NCI-H2196 treated with DMSO at 0.1 percent for 48 hours (cell line): ENCODE data around the gene MORN3.
"Not testable (repeated sequence)": the region's sequence is repeated elsewhere in the genome, so short reads cannot be mapped to it uniquely, and the experiment has no call there.

Experiments
- DNase-seq: peaks from one replicate; lab custom pipeline; 2025; ENCODE audit not compliant: unreplicated experiment; lab: John Stamatoyannopoulos, UW

The MORN3 gene, protein sequence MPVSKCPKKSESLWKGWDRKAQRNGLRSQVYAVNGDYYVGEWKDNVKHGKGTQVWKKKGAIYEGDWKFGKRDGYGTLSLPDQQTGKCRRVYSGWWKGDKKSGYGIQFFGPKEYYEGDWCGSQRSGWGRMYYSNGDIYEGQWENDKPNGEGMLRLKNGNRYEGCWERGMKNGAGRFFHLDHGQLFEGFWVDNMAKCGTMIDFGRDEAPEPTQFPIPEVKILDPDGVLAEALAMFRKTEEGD

DNA sequence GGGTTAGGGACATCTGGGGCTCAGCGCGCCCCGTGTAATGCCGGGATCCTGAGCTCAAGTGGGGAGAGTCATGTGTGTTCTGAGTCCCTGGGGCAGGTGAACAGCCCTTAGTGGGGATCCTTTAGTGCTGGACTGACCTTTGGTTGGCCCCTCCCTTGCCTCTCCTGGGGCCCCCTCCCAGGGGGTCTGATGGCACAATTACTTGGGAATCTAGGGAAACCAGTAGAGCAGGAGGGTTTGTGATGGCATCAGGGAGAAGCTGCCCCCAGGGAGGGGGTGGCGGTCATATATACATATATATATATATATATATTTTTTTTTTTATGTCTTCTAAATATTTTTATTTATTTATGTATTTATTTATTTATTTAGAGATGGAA is at the start of gene MORN3:
MORN3 (minus strand) TSS at position 134 of the 380 bp plus-strand sequence. CDS start 171 bp downstream, outside the sequence.
- no peak for DNase-seq

DNA sequence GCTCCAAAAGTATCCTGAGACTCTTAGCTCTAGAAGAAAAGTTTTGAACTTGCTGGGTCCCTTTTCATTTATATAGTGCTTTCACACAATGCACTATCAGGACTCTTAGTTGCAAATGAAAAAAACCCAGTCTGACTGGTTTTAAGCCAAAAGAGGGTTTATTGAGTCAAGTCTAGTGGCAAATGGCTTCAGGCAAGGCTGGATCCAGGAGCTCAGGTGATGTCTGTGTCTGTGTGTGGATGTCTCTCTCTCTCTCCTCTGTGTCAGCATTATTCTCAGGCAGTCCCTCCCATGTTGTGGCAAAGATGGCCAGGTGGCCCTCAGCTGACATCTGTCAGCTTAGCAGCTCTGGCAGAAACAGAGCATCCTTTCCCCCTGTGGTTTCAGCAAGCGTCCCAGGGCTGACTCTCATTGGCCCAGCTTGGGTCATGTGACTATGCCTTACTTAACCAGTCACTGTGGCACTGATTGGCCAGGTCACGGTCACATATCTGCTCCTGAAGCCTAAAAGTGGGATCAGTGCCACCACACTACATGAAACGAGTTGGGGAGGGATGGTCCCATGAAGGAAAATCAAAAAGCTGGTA is 49.3 kb upstream of the MORN3 start:
- no peak for DNase-seq

DNA sequence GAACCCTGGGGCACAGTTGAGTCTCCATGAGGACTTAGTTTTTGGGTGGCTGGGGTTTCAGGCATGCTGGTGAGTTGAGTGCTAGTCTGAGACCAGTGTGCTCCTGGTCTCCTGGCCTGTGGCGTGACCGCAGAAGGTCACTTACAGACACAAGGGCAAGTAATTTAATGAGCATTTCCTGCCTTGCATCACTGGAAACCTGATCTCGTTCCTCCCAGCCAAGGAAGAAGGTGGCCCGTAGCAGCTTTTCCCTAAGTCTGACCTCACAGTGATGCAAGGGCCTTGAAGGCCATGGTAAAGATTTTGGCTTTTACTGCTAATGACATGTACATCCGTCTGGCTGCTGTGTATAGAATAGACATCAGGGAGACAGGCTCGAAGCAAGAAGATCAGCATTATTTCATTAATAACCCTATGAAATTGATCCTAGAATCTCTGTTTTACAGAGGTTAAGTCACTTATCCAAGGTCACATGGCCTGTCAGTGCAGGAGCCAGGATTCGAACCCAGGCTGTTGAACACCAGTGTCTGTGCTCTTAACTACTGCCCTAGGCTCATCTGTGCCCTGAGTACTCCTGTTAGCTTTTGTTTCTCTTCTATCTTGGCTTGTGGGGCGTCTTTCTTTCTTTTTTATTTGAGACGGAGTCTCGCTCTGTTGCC is 47.7 kb upstream of the MORN3 start:
- DNase-seq: peak; percentile 23

DNA sequence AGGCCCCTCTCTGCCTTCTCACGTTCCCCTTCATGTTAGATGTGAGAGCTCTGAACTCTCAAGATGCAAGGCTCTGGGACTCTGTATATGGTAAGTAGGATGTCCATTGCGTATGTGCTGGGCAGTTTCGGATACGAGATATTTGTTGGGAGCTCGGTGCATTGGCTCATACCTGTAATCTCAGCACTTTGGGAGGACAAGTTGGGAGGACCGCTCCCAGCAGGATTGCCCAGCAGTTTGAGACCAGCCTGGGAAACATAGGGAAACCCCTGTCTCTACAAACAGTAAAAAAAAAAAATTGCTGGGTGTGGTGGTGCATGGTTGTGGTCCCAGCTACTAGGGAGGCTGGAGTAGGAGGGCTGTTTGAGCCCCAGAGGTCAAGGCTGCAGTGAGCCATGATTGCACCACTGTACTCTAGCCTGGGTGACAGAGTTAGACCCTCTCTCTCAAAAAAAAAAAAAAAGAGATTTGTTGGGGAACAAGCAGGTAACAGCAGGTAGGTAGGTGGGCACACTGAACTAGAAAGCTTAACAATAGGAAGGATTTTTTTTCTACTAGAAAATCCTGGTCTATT is 46.5 kb upstream of the MORN3 start:
- no peak for DNase-seq

DNA sequence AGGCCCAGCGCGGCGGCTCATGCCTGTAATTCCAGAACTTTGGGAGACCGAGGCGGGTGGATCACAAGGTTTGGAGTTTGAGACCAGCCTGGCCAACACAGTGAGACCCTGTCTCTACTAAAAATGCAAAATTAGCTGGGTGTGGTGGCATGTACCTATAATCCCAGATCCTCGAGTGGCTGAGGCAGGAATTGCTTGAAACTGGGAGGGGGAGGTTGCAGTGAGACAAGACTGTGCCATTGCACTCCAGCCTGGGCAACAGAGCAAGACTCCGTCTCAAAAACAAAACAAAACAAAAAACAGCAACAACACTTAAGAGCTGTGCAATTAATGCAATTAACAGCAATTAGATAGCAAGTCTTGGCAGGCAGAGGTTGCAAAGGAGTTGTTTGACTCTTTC is 45.6 kb upstream of the MORN3 start:
- DNase-seq: not testable (repeated sequence)

DNA sequence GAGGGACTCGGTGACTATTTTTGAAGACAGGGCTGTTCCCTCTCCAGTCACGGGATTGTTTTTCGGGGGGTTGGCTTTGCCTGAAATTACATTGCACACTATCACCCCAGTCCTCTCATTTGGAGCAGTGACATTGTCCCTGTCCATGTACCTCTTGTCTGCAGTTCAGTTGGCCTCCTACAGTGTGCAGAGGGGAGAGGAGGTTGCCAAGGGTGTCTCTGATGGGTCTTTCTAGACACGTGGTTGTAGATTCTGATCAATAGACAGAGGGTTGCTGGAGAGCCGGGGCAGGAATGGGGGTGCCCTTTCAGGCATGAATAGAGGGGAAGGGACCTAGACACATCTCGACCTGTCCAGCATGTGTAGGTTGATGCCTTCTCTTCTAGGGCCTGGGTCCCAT is 44.3 kb upstream of the MORN3 start:
- no peak for DNase-seq

DNA sequence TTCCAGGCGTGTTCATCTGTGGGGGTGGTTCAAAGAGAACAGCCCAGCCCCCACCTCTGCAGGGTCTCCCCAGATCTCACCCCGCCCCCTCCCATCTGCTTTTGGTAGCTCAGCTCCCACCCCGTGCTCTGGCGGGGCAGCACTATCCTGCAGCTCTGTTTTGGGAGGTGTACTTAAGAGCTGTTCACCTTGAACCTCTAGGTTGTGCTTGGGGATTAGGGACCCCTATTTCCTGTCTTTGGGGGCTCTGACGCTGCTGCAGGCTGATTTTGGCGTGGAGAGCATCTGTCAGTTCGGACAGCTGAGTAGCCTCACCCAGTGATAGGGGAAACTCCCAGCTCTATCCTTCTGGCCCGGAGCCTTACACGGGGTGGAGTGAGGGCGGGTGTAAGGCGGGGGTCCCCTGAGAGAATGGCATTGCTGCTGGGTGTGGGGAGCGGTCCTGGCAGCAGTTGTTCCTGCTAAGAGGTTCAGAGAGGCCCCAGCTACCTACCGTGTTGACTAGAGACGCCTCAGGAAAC is 43.9 kb upstream of the MORN3 start:
- DNase-seq: no peak

DNA sequence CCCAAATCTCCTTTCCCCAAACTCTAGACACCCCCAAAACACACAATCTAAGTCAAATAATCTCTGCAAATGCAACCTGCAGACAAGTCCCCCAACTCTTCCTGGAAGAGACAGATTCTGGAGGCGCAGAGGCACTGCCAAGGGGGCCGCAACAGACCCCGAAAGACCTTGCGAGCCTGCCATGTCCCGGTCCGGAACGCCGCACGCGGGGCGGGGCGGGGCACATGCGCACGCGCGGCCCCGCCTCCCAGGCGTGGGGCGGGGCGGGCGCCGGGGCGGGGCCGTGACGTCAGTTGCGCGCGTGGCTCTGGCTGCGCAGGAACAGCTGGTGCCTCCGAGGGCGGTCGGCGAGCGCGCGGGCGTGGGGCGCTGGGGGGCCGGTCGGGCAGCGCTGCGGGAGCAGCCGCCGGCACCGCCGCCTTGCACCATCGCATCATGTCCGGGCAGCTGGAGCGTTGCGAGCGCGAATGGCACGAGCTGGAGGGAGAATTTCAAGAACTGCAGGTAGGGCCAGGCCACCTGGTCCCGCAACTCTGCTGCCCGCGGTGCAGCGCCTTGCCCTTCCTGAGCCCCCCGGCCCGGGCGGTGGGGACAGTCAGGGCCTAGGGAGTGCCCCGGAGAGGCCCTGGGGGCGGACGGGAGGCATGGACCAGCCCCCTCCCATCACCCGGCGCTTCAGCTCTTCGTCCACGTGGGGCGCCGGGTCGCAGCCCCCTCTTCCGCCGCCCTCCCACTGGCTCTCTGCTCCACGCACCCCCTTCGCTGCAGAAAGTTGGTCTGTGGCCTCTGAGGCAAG is 43.2 kb upstream of the MORN3 start, which contains the start of gene TMEM120B:
TMEM120B (plus strand) TSS at position 292 of the 796 bp plus-strand sequence; CDS start at position 436, 144 bp downstream.
- DNase-seq: no peak

DNA sequence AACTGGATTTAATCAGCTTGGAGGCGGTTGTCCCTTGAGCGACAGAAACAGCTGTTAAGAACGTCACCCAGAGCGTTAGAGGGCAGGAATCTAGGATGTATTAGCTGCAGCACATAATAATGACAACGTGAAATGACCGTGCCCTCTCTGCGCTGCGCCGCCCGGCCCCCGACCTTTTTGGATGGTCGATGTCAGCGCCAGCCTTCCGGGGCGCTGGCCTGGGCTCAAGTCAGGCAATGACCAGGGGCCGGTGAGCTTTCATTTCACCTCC is 42.7 kb upstream of the MORN3 start:
- DNase-seq: no peak

DNA sequence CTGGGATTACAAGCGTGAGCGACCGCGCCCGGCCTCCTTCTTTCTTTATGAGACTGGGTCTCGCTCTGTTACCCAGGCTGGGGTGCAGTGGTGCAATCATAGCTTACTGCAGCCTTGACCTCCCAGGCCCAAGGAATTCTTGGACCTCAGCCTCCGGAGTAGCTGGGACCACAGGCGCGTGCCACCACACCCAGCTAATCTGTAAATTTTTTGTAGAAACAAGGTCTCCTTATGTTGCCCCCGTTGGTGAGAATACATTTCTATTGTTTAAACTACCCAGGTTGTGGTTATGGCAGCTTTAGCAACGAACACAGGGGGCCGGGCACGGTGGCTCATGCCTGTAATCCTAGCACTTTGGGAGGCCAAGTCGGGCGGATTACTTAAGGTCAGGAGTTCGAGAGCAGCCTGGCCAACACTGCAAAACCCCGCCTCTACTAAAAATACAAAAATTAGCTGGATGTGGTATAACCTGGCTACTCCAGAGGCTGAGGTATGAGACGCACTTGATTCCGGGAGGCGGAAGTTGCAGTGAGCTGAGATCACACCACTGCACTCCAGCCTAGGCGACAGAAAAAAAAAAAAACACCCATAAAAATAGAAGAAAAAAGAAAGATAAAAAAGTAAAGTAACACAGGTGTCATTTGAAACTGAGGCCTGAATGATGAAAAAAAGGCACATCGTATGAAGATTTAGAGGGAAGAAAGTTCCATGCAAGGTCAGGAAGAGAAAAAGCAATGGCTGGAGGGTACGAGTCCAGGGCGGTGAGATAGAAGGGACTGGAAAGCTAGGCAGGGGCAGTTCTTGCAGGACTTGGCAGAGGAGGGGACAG is 42.1 kb upstream of the MORN3 start:
- no peak for DNase-seq

DNA sequence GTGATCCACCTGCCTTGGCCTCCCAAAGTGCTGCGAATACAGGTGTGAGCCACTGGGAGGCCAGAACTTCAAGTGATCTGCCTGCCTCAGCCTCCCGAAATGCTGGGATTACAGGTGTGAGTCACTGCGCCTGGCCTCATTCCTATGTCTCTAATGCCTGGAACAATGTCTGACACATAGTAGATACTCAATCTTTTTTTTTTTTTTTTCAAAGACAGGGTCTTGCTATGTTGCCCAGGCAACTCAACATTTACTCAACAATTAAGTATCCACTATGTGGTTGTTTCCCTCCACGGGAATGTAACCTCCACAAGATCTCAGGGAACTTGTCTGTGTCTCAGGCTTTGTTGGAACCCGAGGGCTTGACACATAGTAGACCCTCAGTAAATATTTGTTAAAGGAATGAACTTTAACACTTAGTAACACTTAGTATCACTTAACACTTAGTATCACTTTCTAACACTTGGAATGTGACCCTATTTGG is 40.1 kb upstream of the MORN3 start:
- DNase-seq: no peak

DNA sequence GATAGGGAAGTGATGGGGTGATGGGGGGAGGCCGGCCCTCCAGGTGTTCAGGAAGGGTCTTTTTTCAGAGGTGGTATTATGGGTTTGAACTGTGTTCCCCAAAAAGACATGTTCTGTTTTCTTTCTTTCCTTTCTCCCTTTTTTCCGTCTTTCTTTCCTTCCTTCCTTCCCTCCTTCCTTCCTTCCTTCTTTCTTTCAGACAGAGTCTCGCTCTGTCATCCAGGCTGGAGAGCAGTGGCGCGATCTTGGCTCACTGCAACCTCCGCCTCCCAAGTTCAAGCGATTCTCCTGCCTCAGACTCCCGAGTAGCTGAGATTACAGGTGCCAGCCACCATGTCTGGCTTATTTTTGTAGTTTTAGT is 39.6 kb upstream of the MORN3 start:
- DNase-seq: not testable (repeated sequence)

DNA sequence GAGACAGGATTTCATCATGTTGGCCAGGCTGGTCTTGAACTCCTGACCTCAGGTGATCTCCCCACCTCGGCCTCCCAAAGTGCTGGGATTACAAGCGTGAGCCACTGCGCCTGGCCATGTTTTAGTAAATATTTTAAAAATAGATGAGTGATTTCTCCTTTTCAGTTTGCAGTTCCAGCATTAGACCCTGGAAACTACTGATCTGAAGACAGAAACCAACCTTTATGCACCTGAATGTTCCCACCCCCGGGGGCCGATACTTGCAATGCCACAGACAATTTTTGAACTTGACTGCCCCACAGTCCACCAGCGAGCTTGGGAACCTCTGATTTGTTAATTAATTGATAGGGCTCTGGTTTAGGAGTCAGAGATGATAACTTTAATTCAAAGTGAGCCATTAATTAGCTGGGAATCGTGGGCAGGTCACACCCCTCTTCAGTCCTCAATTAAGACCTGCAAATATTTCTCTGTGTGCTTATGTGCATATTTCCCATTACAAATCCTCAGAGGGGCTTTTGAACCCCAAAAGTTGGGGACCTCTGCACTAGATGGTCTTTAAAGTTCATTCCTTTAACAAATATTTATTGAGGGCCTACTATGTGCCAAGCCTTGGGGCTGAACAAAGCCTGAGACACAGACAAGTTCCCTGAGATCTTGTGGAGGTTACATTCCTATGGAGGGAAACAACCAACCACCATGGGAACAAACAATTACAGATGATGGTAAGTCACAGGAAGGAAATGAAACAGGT is 39.0 kb upstream of the MORN3 start:
- DNase-seq: no peak

DNA sequence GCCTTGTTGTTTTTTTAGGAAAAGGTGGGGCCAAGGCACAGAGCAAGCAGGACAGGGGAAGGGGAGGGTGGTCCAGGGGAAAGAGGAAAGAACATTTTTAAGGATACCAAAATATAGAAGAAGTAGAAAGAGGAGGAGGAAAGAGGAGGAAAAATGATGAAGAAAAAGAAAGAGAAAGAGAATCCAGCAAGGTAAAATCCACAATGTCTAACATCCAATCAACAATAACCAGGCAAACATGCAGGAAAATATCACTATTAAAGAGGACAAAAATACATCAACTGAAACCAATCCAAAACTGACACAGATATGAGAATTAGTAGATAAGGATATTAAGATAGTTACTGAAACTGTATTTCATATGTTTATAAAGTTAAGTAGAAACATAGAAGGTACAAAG is 36.1 kb upstream of the MORN3 start:
- no peak for DNase-seq

DNA sequence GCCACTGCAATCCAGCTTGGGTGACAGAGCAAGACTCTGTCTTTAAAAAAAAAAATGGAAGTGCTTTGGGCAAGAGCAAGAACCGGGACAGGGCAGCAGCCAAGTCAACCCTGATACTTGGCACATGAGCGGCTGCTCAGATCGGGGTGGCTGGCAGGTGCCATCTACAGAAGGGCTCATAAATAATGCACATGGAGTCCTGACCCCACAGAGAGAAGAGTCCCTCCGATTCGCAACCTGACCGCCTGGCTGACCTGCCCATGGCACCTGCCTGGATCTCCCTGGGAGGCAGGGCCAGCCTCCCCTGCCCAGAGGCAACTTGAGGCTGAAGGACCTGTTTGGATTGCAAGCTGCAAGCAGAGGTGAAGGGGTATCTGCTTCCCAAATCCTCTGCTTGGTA is 33.5 kb upstream of the MORN3 start:
- no peak for DNase-seq

DNA sequence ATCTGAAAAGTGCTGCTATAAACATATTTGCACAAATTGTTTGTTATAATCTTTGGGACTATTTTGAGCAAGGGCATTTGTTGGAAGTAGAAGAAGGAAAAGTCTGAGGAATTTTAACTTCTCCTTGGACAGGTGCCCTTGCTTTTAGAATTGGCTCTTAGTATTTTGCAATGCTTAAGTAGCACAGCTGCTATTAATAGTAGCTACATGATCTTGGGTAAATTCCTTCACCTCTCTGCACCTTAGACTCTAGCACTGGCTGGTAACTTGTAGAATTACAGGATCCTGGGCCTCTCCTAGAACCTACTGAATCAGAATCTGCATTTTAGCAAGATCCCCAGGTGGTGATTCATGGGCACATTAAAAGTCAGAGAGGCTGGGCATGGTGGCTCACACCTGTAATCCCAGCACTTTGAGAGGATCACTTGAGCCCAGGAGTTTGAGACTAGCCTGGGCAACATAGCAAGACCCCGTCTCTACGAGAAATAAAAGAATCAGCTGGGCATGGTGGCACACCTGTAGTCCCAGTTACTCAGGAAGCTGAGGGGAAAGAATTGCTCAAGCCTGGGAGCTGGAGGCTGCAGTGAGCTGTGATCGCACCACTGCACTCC is 32.3 kb upstream of the MORN3 start:
- no peak for DNase-seq

DNA sequence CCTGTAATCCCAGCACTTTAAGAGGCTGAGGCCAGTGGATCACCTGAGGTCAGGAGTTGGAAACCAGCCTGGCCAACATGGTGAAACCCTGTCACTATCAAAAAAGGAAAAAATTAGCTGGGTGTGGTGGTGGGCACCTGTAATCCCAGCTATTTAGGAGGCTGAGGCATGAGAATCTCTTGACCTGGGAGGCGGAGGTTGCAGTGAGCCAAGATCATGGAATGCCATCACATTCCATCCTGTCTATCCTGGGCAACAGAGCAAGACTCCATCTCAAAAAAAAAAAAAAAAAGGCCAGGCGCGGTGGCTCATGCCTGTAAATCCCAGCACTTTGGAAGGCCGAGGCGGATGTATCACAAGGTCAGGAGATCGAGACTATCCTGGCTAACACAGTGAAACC is 28.4 kb upstream of the MORN3 start:
- DNase-seq: not testable (repeated sequence)

DNA sequence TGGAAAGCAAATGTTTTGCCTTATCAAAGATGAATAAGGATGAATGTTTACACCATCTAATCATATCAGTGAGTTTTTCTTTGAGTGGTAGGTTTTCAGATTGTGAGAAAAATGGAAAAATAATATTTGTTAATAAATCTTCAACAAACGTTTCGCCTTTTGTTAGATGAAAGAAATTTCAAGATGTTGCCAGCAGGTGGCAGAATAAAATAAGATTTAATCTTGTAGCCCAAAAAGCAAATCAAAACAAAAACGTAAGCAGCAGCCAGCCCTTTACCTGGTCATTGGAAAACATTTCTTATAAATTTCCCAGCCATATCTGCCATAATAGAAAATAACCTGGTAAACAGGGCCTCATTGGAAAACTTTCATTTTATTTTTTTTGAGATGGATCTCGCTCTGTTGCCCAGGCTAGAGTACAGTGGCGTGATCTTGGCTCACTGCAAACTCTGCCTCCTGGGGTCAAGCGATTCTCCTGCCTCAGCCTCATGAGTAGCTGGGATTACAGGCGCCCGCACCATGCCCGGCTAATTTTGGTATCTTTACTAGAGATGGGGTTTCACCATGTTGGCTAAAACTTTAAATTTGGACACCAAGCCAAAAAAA is 27.7 kb upstream of the MORN3 start:
- peak; percentile 34 for DNase-seq

DNA sequence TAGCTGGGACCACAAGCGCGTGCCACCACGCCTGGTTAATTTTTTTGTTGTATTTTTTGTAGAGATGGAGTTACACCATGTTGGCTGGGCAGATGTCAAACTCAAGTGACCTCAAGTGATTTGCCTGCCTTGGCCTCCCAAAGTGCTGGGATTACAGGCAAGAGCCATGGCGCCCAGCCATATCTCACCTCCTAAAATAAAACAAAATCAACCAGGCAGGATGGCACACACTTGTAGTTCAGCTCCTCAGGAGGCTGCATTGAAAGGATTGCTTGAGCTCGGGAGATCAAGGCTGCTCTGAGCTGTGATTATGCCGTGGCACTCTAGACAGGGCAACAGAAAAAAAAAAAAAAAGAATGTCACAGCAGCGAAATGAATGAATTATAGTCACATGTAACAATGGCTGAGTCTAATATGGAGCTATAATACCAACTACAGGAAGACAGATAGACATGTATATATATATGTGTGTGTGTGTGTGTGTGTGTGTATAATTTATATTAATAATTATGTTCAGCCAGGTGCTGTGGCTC is 23.8 kb upstream of the MORN3 start:
- no peak for DNase-seq
